T-helper 9 cell (primary cell): Measurements from ENCODE around the gene HAP1.
"Not testable (repeated sequence)": the region's sequence is repeated elsewhere in the genome, so short reads cannot be mapped to it uniquely, and the experiment has no call there.

Experiments used
- DNase-seq: peaks from one replicate; pipeline ENCODE4 v3.0.0-alpha.2; 2020
- total RNA-seq, 2 donors: gene quantifications; one replicate each; lab custom pipeline; 2026; lab: John Stamatoyannopoulos, UW

The HAP1 gene, protein sequence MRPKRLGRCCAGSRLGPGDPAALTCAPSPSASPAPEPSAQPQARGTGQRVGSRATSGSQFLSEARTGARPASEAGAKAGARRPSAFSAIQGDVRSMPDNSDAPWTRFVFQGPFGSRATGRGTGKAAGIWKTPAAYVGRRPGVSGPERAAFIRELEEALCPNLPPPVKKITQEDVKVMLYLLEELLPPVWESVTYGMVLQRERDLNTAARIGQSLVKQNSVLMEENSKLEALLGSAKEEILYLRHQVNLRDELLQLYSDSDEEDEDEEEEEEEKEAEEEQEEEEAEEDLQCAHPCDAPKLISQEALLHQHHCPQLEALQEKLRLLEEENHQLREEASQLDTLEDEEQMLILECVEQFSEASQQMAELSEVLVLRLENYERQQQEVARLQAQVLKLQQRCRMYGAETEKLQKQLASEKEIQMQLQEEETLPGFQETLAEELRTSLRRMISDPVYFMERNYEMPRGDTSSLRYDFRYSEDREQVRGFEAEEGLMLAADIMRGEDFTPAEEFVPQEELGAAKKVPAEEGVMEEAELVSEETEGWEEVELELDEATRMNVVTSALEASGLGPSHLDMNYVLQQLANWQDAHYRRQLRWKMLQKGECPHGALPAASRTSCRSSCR
- 0.48 to 1.4 reads per million in 2 donors for total RNA-seq

DNA sequence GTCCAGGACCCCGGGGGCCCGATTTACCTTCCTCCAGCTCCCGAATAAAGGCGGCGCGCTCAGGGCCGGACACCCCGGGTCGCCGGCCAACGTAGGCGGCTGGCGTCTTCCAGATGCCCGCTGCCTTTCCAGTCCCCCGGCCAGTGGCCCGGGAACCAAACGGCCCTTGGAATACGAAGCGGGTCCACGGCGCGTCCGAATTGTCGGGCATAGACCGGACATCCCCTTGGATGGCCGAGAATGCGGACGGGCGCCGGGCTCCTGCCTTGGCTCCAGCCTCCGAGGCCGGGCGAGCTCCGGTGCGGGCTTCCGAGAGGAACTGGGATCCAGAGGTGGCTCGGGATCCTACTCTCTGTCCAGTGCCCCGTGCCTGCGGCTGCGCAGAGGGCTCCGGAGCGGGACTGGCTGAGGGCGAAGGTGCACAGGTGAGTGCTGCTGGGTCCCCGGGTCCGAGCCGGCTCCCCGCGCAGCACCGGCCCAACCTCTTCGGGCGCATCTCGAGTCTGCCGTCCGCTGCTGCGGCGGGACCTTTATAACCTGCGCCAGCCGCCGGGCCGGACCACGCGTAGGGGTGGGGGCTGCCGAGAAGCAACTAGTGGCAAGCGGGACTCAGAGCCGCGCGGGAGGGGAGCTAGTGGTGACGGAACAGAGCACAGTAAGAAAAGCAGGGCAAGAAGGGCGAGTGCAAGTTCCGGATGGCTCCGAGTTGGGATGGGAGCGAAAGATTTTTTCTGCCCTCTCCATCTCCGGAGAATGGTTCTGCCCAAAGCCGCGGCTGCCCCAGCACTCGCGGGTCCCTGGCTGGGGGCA lies at the start of gene HAP1:
Gene HAP1, minus strand, starts transcription at position 505 of the 810 bp plus-strand sequence. Its CDS starts 9 bp downstream, at position 496.
- DNase-seq = no peak

GRCh38 chr17:41782142-41782541 lies 47.7 kb upstream of the HAP1 start:
- no peak for DNase-seq

DNA sequence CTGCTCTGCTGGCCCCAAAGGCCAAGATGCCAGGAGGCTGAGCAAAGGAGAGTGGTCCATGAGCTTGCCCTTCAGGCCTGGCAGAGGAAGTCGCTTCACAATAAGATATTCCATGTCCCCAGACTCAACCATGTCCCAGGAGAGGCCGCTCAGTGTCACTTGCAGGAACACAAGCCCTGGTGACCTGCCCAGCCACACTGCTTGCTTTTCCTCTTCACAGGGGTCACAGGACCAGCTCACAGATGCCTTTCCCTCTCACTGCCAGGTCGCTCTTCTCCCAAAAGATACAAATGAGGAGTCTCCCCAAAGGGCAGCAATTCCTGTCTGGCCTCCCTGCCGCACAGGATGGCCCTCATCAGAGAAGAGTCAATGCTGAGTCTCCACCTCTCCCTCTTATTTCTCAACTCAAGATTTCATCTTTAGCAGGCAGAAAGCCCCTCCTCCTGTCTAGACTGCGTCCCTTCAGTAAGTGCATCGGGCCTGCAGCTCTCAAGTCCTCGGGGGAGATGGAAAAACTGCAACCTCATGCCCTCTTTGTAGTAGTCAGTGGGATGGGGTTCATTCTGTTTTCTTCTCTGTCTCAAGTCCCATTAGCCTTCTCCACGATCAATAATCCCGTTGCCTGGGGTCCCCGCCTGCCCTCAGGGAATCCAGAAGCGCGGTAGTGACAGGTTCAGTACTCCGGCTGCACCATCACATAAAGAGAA lies 47.1 kb upstream of the HAP1 start:
- no peak for DNase-seq

GRCh38 chr17:41779954-41780353 lies 45.5 kb upstream of the HAP1 start:
- DNase-seq = no peak

DNA sequence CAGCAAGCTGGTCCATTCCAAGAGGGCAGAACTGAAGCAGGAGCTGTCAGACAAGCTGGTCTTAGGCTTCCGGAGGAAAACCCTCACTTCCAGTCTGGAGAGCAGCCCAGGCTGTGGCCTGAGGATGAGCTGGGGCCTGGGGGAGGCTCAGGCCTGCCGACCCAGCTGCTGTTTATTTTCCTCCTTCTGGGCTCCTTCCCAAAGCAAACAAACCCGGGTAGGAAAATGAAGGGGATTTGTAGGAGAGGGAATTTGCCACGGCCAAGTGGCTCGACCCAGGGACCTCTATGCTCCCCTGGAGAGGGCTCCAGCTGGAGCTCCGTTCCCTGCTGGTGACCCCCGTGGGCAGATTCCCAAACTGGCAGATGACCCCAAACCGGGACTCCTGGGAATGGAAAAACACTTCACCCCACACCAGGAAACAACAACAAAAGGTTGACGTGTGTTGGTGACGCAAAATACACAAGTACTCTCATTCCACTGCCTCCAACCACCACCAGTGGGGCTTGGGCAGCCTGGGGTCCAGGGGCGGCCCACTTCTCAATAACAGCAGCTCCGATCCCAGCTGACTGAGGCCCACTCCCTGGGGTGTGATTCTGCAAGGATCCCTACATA lies 43.2 kb upstream of the HAP1 start:
- no peak for DNase-seq

- DNase-seq = no peak
Observed at GRCh38 chr17:41777157-41777573, 42.7 kb upstream of the HAP1 start.

DNA sequence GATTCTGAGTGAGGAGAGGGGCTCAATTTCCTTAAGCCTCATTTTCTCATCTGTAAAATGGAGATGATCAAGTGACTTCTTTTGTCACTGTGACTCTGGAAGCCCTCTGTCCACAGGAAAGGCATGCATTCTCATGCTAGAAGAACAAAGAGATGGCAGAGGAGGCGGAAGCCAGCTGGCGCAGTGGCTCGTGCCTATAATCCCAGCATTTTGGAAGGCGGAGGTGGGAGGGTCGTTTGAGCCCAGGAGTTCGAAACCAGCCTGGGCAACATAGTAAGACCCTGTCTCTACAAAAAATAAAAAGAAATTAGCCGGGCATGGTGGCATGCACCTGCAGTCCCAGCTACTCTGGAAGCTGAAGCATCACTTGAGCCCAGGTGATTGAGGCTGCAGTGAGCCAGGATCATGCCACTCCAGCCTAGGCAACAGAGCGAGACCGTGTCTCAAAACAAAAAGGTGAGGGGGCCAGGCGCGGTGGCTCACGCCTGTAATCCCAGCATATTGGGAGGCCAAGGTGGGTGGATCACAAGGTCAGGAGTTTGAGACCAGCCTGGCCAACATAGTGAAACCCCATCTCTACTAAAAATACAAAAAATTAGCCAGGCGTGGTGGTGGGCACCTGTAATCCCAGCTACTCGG lies 41.9 kb upstream of the HAP1 start:
- not testable (repeated sequence) for DNase-seq

DNA sequence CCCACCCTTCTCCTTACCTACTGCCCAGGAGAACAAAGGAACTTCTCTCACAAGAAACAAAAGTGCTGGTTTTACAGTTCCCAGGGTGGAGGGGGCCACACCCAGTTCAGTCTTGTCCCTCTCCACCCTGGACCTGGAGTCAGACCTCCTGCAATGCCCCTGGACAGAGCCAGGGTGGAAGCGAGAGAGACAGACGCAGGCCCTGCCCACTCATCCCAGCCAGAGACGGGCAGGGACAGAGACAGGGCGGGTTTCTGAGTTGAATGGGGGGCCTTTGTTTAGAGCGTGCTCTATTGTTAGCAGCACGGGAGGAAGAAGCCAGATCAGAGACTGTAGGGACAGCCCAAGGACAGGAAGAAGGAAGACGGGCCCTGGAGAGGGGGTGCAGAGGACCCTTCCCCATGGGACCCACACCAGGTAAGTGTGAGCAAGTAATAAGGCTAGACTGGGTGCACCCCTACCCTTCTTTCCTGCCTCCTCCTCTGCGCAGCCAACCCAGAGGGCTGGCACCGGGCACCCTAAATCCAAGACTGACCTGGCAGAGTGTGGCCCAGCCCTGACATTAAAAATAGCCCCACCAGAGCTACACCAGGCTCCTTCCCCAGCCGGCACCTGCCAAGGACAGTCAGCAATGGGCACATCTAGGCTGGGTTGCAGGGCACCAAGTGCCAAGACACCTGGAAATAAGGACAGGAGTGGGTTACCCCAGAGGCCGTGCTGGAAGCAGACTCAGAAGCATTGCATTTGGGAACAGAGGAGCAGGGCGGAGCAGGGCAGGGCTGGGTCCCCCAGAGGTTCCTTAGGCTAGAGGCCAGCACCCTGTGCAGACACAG lies 41.2 kb upstream of the HAP1 start:
- no peak for DNase-seq

GRCh38 chr17:41773731-41774193 lies 39.3 kb upstream of the HAP1 start:
- DNase-seq = no peak

DNA sequence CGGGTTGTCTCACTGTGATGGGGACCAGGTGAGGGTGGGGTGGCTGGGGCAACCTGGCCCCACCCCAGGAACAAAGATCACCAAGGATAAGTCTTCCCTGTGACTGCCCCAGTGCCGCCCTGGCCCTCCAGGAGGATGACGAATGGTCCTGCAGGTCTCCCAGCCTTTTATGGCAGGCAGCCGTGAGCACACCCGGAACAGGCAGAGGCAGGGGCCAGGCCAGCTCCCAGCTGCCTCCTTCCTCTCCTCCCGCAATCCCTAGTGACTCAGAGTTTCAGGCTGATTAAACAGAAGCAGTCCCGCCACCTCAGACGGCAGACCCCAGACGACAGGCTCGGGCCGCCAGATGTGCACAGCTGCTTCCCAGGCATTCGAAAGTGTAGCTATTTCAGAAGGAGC lies 38.7 kb upstream of the HAP1 start:
- DNase-seq = no peak

- no peak for DNase-seq
Observed at GRCh38 chr17:41772586-41773189, 38.2 kb upstream of the HAP1 start.

GRCh38 chr17:41772218-41772585 lies 37.8 kb upstream of the HAP1 start:
- DNase-seq = no peak

DNA sequence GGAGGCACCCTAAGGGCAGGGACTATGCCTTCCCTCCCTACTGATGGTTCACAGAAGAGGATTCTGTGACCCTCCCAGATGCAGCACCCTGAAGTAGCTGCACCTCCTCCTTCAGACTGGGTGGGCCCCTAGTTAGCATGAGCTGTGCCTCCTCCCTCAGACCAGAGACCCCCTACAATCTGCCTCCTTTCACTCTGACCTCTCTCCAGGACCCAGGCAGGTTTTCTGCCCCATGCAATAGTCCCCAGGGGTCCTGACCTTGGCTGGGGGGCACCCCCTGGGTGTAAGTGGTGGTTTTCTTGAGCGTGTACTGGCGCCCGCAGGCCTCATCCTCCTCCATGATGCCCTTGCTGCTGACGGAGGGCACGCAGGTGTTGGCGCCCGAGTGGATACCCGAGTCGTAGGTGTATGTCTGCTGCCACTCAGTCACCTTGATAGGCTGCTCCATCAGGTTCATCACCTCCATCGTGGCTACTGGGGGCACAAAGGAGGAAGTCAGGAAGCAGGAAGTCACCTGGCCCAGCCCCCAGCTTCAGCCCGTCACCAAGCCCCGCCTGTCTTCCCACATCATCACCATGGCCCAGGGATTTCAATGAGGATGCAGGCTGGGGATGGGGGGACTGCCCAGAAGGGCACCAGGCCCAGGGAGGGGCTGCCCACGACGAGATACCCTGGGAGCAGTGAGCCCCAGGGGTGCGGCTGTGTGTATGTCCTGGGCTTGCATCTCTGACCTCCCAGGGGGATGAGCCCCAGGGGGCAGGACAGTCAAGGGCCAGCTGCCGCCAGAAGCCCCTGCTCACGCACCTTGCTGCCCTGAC lies 37.2 kb upstream of the HAP1 start:
- DNase-seq = no peak

- no peak for DNase-seq
Observed at GRCh38 chr17:41769985-41770384, 35.5 kb upstream of the HAP1 start.

DNA sequence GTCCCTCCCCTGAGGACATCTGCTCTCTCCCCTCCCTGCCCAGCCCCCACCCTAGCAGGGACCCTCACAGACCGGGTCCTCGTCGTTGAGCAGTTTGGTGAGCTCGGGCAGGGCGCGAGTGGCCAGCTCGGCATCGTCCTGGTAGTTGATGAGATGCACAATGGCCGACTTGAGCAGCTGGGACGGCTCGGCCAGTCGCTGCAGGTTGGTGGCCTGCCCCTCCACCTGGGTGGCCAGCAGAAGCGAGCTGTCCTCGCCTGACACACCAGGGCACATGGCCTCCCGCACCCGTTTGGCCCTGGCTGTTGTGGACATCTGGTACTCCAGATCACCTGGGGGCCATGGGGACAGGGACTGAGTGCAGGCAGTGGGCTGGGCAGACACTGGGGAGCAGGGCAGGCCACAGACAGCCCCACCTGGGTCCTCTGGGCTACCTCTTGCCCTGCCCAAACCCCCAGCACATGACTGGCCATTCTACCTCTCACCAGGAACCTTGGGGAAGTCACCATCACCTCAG lies 35.0 kb upstream of the HAP1 start:
- no peak for DNase-seq

DNA sequence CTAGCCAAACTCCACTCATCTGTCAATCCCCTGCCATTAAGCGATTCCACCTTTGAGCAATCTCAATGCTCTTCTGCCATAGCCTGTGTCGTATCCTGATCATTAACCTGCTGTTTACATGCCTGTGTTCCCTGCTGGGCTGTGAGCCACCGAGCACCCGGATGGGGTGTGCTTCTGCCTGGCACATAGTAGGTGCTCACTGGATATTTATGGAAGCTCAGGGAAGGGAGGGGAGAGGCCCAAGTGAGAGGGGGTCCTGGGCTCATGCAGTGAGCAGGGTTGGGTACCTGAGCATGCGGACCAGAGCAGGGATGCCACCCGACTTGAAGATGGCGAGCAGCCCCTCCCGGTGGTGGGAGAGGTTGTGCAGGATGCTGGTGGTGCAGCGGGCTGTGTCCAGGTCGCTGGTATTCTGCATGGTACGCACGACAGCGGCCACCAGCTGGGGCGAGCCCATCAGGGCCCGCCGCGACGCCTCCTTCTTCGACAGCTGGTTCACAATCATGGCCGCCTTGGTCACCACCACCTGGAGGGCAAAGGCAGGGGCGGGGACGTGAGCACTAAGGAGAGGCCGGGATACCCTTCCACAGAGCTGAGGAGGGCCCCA lies 34.3 kb upstream of the HAP1 start:
- DNase-seq = no peak

DNA sequence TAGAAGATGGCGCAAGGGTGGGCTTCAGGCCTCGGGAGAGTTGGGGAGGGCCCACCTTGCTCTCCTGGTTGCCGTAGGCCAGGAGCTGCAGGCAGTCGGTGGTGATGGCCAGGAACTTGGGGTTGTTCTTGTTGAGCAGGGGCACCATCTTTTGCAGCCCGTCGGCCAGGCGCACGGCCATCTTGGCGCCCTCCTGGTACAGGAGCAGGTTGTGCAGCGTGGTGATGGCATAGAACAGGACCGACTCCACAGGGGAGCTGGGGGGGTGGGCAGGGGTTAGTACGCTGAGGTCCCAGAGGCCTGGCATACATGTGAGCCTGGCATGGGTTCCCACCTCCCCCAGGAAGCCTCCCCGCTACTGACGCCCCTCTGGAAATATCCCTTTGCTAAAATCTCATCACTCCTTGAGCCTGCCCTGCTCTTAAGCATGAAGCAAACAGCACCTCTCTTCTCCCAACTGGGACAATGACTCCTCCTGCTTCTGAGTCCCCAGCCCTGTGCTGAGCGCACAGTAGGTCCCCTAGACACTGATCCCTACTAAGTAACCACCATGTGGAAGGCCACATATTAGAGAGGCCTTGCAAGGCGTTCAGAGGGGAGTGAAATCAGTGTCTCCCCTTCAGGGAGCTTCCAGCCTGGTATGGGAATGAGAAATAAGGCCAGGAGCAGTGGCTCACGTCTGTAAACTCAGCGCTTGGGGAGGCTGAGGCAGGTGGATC lies 33.0 kb upstream of the HAP1 start:
- DNase-seq = no peak

- no peak for DNase-seq
Observed at GRCh38 chr17:41766135-41766534, 31.7 kb upstream of the HAP1 start.
